Mesenchymal stem cell (in vitro differentiated cells and primary cell): ENCODE data around the gene BASP1.

Source experiments
- DNase-seq: peaks from one replicate; pipeline ENCODE4 v3.0.0-alpha.2; 2013
- H2AFZ ChIP-seq: one replicate; pipeline ENCODE4 v1.6.1; 2013; ENCODE audit warnings: low read depth, mild to moderate bottlenecking, control low read depth, inconsistent platforms, low read length, moderate library complexity
- H2AK5ac ChIP-seq: 2 replicates; pipeline ENCODE4 v1.6.1; 2013; ENCODE audit warnings: low read length, moderate library complexity, mild to moderate bottlenecking, inconsistent platforms; ENCODE audit not compliant: severe bottlenecking
- H2BK120ac ChIP-seq: one replicate; pipeline ENCODE4 v1.6.1; 2013; ENCODE audit warnings: low read depth, mild to moderate bottlenecking, inconsistent platforms, low read length, moderate library complexity
- H2BK12ac ChIP-seq, 2 experiments: one replicate each; pipeline ENCODE4 v1.6.1; 2013; ENCODE audit warnings: inconsistent platforms in 2 of 2, low read length in 2 of 2, mild to moderate bottlenecking in 2 of 2, moderate library complexity in 2 of 2, control low read depth in 1 of 2
- H2BK15ac ChIP-seq: one replicate; pipeline ENCODE4 v1.6.1; 2013; ENCODE audit warnings: mild to moderate bottlenecking, low read depth, inconsistent platforms; ENCODE audit not compliant: poor library complexity, severe bottlenecking
- H2BK5ac ChIP-seq: 2 replicates; pipeline ENCODE4 v1.6.1; 2013; ENCODE audit warnings: low read depth, mild to moderate bottlenecking, low read length, control low read depth, inconsistent platforms; ENCODE audit not compliant: poor library complexity, severe bottlenecking
- H3K14ac ChIP-seq, 2 experiments: one replicate each; pipeline ENCODE4 v1.6.1; 2013; ENCODE audit warnings: inconsistent platforms in 2 of 2, low read length in 2 of 2, control low read depth in 1 of 2, mild to moderate bottlenecking in 1 of 2, moderate library complexity in 1 of 2
- H3K18ac ChIP-seq, 2 experiments: one replicate each; pipeline ENCODE4 v1.6.1; 2013; ENCODE audit warnings: inconsistent platforms in 2 of 2, low read length in 2 of 2, control low read depth in 1 of 2, low read depth in 1 of 2, mild to moderate bottlenecking in 1 of 2
- H3K23ac ChIP-seq, 2 experiments: one replicate each; pipeline ENCODE4 v1.6.1; 2013; ENCODE audit warnings: inconsistent platforms in 2 of 2, low read length in 2 of 2, mild to moderate bottlenecking in 2 of 2, moderate library complexity in 2 of 2, control low read depth in 1 of 2
- H3K27ac ChIP-seq: 2 replicates; pipeline ENCODE4 v1.5.1; 2013; ENCODE audit warnings: mild to moderate bottlenecking, moderate library complexity, low read length, control low read depth, inconsistent platforms; ENCODE audit not compliant: poor library complexity, severe bottlenecking
- H3K27me3 ChIP-seq, 2 experiments: 2 replicates each; pipeline versions ENCODE4 v1.6.1 to v1.7.0; 2013; ENCODE audit warnings: low read length in 2 of 2, mild to moderate bottlenecking in 2 of 2, moderate library complexity in 2 of 2, control low read depth in 1 of 2, inconsistent platforms in 1 of 2; ENCODE audit not compliant: control insufficient read depth in 1 of 2, insufficient read depth in 1 of 2
- H3K36me3 ChIP-seq, 2 experiments: 2 replicates each; pipeline versions ENCODE4 v1.6.1 to v1.7.0; 2013; ENCODE audit warnings: low read length in 2 of 2, control low read depth in 1 of 2, inconsistent platforms in 1 of 2, low read depth in 1 of 2, mild to moderate bottlenecking in 1 of 2; ENCODE audit not compliant: insufficient read depth in 2 of 2, control insufficient read depth in 1 of 2
- H3K4ac ChIP-seq, 2 experiments: one replicate each; pipeline ENCODE4 v1.6.1; 2013; ENCODE audit warnings: inconsistent platforms in 2 of 2, low read length in 2 of 2, mild to moderate bottlenecking in 2 of 2, moderate library complexity in 2 of 2, control low read depth in 1 of 2, low read depth in 1 of 2
- H3K4me1 ChIP-seq: 2 replicates; pipeline ENCODE4 v1.6.1; 2013; ENCODE audit warnings: low read depth, low read length, control low read depth; ENCODE audit not compliant: control insufficient read depth, insufficient read depth
- H3K4me2 ChIP-seq: 2 replicates; pipeline ENCODE4 v1.6.1; 2013; ENCODE audit warnings: low read length, mild to moderate bottlenecking, inconsistent platforms; ENCODE audit not compliant: poor library complexity, severe bottlenecking
- H3K4me3 ChIP-seq, 2 experiments: 2 replicates each; pipeline versions ENCODE4 v1.5.1 to v1.7.0; 2013; ENCODE audit warnings: low read length in 2 of 2, mild to moderate bottlenecking in 2 of 2, control low read depth in 1 of 2, low read depth in 1 of 2; ENCODE audit not compliant: insufficient read depth in 1 of 2
- H3K79me1 ChIP-seq: replicated peaks from 2 replicates; pipeline ENCODE4 v1.6.1; 2013; ENCODE audit warnings: mild to moderate bottlenecking, control low read depth, low read length, inconsistent platforms; ENCODE audit not compliant: poor library complexity, severe bottlenecking
- H3K9ac ChIP-seq: 2 replicates; pipeline ENCODE4 v1.7.0; 2013; ENCODE audit warnings: mild to moderate bottlenecking, low read length, moderate library complexity
- H3K9me3 ChIP-seq: 2 replicates; pipeline ENCODE4 v1.7.0; 2013; ENCODE audit warnings: mild to moderate bottlenecking, low read length; ENCODE audit not compliant: control insufficient read depth
- H4K8ac ChIP-seq: one replicate; pipeline ENCODE4 v1.6.1; 2013; ENCODE audit warnings: inconsistent platforms, mild to moderate bottlenecking, low read length, moderate library complexity
- H4K91ac ChIP-seq: one replicate; pipeline ENCODE4 v1.6.1; 2013; ENCODE audit warnings: mild to moderate bottlenecking, low read length, inconsistent platforms
- WGBS: methylation state at CpG from one replicate; pipeline ENCODE4 v1.1.7; 2013; ENCODE audit warnings: mixed read lengths; 5-methylcytosine and 5-hydroxymethylcytosine counted together

Gene BASP1

DNA sequence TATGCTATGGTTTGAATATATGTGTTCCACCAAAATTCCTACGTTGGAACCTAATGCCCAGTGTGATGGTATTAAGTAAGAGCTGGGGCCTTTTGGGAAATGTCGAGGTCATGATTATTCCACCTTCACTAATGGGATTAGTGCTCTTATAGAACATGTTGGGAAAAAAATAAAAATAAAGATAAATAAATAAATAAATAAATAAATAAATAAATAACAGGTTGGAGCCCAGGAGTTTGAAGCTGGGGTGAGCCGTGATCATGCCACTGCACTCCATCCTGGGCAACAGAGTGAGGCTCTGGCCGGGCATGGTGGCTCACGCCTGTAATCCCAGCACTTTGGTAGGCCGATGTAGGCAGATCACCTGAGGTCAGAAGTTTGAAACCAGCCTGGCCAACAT is 22.5 kb downstream of the BASP1 start:
- H3K4me1 ChIP-seq, result peaks cover 13% of the 10 kb centered on the region
- no peak overlapping the region for H3K4ac ChIP-seq
- no peak overlapping the region for H2BK5ac ChIP-seq
- H2AFZ ChIP-seq, result no peak overlapping the region
- no peak overlapping the region for H4K91ac ChIP-seq
- no peak overlapping the region for H2AK5ac ChIP-seq
- H3K9me3 ChIP-seq, result no peaks in the 10 kb centered on the region
- 96% methylated on average over 5 of the region's 6 CpGs for WGBS
- H3K4me2 ChIP-seq, result no peak overlapping the region
- H3K36me3 ChIP-seq, result peaks cover 7 to 53% of the 10 kb centered on the region in 2 experiments
- H2BK12ac ChIP-seq, result no peak overlapping the region
- no peak overlapping the region for H3K27ac ChIP-seq
- H3K14ac ChIP-seq, result no peak overlapping the region
- no peaks in the 10 kb centered on the region for H3K79me1 ChIP-seq
- H2BK15ac ChIP-seq, result no peak overlapping the region
- H3K27me3 ChIP-seq, result no peaks in the 10 kb centered on the region
- no peak for DNase-seq
- H3K23ac ChIP-seq, result no peak overlapping the region
- no peak overlapping the region for H3K18ac ChIP-seq
- H3K9ac ChIP-seq, result no peak overlapping the region
- H4K8ac ChIP-seq, result no peak overlapping the region
- H3K4me3 ChIP-seq, result no peak overlapping the region
- no peak overlapping the region for H2BK120ac ChIP-seq

DNA sequence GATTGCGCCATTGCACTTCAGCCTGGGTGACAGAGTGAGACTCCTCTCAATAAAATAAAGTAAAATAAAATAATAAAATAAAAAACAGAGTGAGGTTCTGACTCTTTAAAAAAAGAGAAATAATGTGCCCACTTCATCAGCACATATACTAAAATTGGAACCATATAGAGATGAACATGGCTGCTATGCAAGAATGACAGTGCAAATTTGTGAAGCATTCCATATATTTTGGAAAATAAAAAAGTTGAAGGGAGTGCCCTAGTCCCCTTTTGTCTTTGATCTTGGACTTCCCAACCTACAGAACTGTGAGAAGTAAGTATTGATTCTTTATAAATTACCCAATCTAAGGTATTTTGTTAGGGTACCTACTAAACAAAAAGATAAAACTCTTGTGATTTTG is 23.1 kb downstream of the BASP1 start:
- H3K36me3 ChIP-seq, result peaks cover 7 to 50% of the 10 kb centered on the region in 2 experiments
- WGBS, result no CpG with 5 or more reads among the region's 1 CpG

DNA sequence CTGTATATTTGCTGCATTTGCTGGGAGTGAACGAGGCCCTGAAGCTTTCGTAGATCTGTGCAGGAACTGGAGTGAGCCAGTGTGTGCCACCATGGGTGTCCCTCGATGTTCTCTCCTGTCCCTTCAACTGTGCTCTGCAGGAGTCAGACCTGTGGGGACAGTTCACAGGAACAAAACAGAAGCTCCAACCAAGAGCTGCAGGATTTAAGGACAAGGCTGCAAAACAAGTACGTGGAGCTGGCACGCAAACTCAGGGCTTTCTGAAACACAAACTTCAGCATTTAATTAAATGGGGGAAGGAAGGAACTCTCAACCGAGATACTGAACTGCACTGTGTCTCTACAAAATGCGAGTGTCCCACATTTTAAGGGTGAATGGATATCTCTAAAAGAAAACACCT is 24.2 kb downstream of the BASP1 start:
- WGBS, result 88% methylated on average over 7 of the region's 7 CpGs
- H2AFZ ChIP-seq, result no peak overlapping the region
- no peak overlapping the region for H3K4me3 ChIP-seq
- DNase-seq, result no peak
- no peak overlapping the region for H3K14ac ChIP-seq
- peaks cover 7 to 49% of the 10 kb centered on the region in 2 experiments for H3K36me3 ChIP-seq
- H3K18ac ChIP-seq, result no peak overlapping the region
- no peak overlapping the region for H2BK5ac ChIP-seq
- peaks cover 13% of the 10 kb centered on the region for H3K4me1 ChIP-seq
- no peak overlapping the region for H2BK12ac ChIP-seq
- H3K4me2 ChIP-seq, result no peak overlapping the region
- no peaks in the 10 kb centered on the region for H3K79me1 ChIP-seq
- H2AK5ac ChIP-seq, result no peak overlapping the region
- no peak overlapping the region for H2BK15ac ChIP-seq
- no peak overlapping the region for H3K27ac ChIP-seq
- no peaks in the 10 kb centered on the region for H3K9me3 ChIP-seq
- peak overlapping the region; percentile 84 for H4K8ac ChIP-seq
- H2BK120ac ChIP-seq, result no peak overlapping the region
- no peak overlapping the region for H4K91ac ChIP-seq
- no peak overlapping the region for H3K4ac ChIP-seq
- no peak overlapping the region for H3K9ac ChIP-seq
- no peaks in the 10 kb centered on the region for H3K27me3 ChIP-seq
- H3K23ac ChIP-seq, result no peak overlapping the region

More for the DNA sequence above, 23.1 kb downstream of the BASP1 start:
- Histone ChIP-seq H4K8ac (no peak overlapping the region), H3K9ac (no peak overlapping the region), H2BK5ac (no peak overlapping the region), H3K18ac (no peak overlapping the region), H4K91ac (no peak overlapping the region), H2BK120ac (no peak overlapping the region), H2AFZ (no peak overlapping the region), H2BK12ac (no peak overlapping the region), H3K4me2 (no peak overlapping the region), H3K14ac (no peak overlapping the region), H2BK15ac (no peak overlapping the region), H3K27ac (no peak overlapping the region), H3K23ac (no peak overlapping the region), H2AK5ac (no peak overlapping the region), H3K4me1 (peaks cover 13% of the 10 kb centered on the region), H3K4me3 (no peak overlapping the region), H3K9me3 (no peaks in the 10 kb centered on the region), H3K27me3 (no peaks in the 10 kb centered on the region), H3K4ac (no peak overlapping the region), H3K79me1 (no peaks in the 10 kb centered on the region)
- DNase-seq, result no peak

DNA sequence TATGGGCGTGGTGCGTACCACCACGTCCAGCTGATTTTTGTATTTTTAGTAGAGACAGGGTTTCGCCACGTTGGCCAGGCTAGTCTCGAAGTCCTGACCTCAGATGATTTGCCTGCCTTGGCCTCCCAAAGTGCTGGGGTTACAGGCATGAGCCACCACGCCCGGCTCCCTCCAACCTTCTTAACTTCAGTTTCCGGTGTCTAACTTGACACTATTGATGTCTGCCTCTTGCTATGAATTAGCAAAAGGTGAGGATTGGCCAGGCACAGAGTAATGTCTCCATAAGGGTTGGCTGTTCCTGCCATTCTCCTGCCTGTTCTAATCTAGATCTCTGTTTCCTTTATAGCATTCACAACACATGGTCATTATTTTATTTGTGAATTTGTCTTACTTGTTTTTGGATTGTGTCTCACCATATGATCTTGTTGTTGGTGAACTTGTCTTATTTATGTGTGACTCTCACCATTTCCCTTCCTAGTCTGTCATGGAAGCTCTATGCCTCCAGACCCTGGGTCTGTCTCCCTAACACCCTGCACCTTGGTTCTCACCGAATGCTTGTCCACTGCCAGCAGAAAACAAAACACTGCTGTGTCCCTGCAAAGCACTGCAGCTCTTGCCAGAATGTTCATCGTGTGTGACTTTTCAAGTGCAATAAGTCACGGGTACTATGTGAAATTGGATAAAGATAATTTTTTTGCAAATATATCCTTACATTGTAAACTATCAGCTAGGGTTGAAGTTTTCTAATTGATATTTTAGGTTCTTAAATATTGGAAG is 26.0 kb downstream of the BASP1 start:
- H2AK5ac ChIP-seq, result no peak overlapping the region
- H2BK15ac ChIP-seq, result no peak overlapping the region
- no peak overlapping the region for H3K9ac ChIP-seq
- DNase-seq, result no peak
- no peak overlapping the region for H3K27ac ChIP-seq
- H2BK5ac ChIP-seq, result no peak overlapping the region
- no peak overlapping the region for H4K8ac ChIP-seq
- peak overlapping the region in 1 of 2 experiments; percentile 6 for H3K18ac ChIP-seq
- H3K4ac ChIP-seq, result no peak overlapping the region
- H4K91ac ChIP-seq, result no peak overlapping the region
- H3K23ac ChIP-seq, result no peak overlapping the region
- H3K36me3 ChIP-seq, result peaks cover 13 to 58% of the 10 kb centered on the region in 2 experiments
- H3K27me3 ChIP-seq, result no peaks in the 10 kb centered on the region
- H2AFZ ChIP-seq, result no peak overlapping the region
- WGBS, result 94% methylated on average over 10 of the region's 12 CpGs
- no peak overlapping the region for H3K14ac ChIP-seq
- H3K4me1 ChIP-seq, result peaks cover 18% of the 10 kb centered on the region
- no peak overlapping the region for H2BK12ac ChIP-seq
- no peak overlapping the region for H2BK120ac ChIP-seq
- H3K9me3 ChIP-seq, result no peaks in the 10 kb centered on the region
- no peak overlapping the region for H3K4me2 ChIP-seq
- peaks cover 2% of the 10 kb centered on the region for H3K79me1 ChIP-seq
- no peak overlapping the region for H3K4me3 ChIP-seq
